CD4-positive, alpha-beta T cell (primary cell): Measurements from ENCODE around the gene AKAP7. TPM values are rescaled to one million over a fixed set of nuclear protein-coding genes. Genes with fewer than 3 reads are reported as not detected.

Experiments used
- ATAC-seq: fragments of 200-7000 bp; cut with Tn5 transposase; one replicate; pipeline ENCODE4 v1.10.0; 2022; ENCODE audit warnings: mild to moderate bottlenecking; ENCODE audit not compliant: poor library complexity
- CTCF ChIA-PET: fragments of 350-600 bp; sonication (Branson Sonifier 250); formaldehyde crosslinking; loops from one replicate; lab custom pipeline; 2021; ENCODE audit warnings: antibody characterized with exemption, inconsistent platforms; lab: Charles Lee
- POLR2A ChIA-PET: fragments of 350-600 bp; sonication (Branson Sonifier 250); formaldehyde crosslinking; loops from one replicate; lab custom pipeline; 2021; ENCODE audit warnings: antibody characterized with exemption, inconsistent platforms; lab: Charles Lee
- DNase-seq, 14 experiments: peaks; one replicate each; pipeline ENCODE4 v3.0.0-alpha.2; 2013 to 2020; ENCODE audit warnings: mixed read lengths in 2 of 14
- H3K27ac ChIP-seq, 2 donors: one replicate each; pipeline versions ENCODE4 v1.5.1 to v1.7.0; 2013; ENCODE audit warnings: low read length in 2 of 2, low read depth in 1 of 2, mild to moderate bottlenecking in 1 of 2
- H3K27me3 ChIP-seq, 2 experiments: 1 replicate in 1 of 2; 2 replicates in 1 of 2; pipeline versions ENCODE4 v1.6.1 to v1.7.0; 2013; ENCODE audit warnings: low read length in 2 of 2, control low read depth in 1 of 2, mild to moderate bottlenecking in 1 of 2, moderate library complexity in 1 of 2; ENCODE audit not compliant: insufficient read depth in 2 of 2, control insufficient read depth in 1 of 2
- H3K36me3 ChIP-seq: one replicate; pipeline ENCODE4 v1.6.1; 2013; ENCODE audit warnings: low read length, control low read depth; ENCODE audit not compliant: insufficient read depth
- H3K4me1 ChIP-seq: one replicate; pipeline ENCODE4 v1.6.1; 2013; ENCODE audit warnings: low read length, control low read depth; ENCODE audit not compliant: insufficient read depth
- H3K4me3 ChIP-seq: one replicate; pipeline ENCODE4 v1.5.1; 2013; ENCODE audit warnings: mild to moderate bottlenecking, low read length, moderate library complexity
- H3K9me3 ChIP-seq, 2 experiments: 1 replicate in 1 of 2; 2 replicates in 1 of 2; pipeline versions ENCODE4 v1.6.1 to v1.7.0; 2013; ENCODE audit warnings: low read length in 2 of 2, mild to moderate bottlenecking in 2 of 2, control low read depth in 1 of 2, moderate library complexity in 1 of 2; ENCODE audit not compliant: control insufficient read depth in 1 of 2, insufficient read depth in 1 of 2
- H3K27ac Mint-ChIP-seq: one replicate; pipeline ENCODE4 v1.8.0; 2020; ENCODE audit warnings: mixed read lengths
- H3K27me3 Mint-ChIP-seq: one replicate; pipeline ENCODE4 v1.8.0; 2021; ENCODE audit warnings: mixed read lengths
- H3K36me3 Mint-ChIP-seq: one replicate; pipeline ENCODE4 v1.8.0; 2021; ENCODE audit warnings: low read depth, mixed read lengths
- H3K4me1 Mint-ChIP-seq: one replicate; pipeline ENCODE4 v1.8.0; 2021; ENCODE audit warnings: low read depth, mixed read lengths
- H3K4me3 Mint-ChIP-seq: one replicate; pipeline ENCODE4 v1.8.0; 2020; ENCODE audit warnings: mild to moderate bottlenecking, mixed read lengths
- H3K9me3 Mint-ChIP-seq: one replicate; pipeline ENCODE4 v1.8.0; 2020; ENCODE audit warnings: mixed read lengths
- intact Hi-C, 2 experiments: fragments of 100-400 bp; cut with DNase I in 1 of 2; cut with micrococcal nuclease in 1 of 2; formaldehyde crosslinking; loops; one replicate each; pipeline versions ENCODE4 v1.15.1 to v1.9.0; 2023 to 2025; cut with DNase I, micrococcal nuclease
- total RNA-seq, 174 experiments: library from RNA in 2 of 174; stranded (reverse) in 2 of 174; gene quantifications; one replicate each; pipeline ENCODE4 v1.2.3 and lab custom pipeline; 2021 to 2026
- TF ChIP-seq, protein P1 (sequence below): fragments of 200-600 bp; IDR thresholded peaks from one replicate; pipeline ENCODE4 v1.8.0; 2022; ENCODE audit warnings: antibody characterized with exemption, mild to moderate bottlenecking

AKAP7 gene
- total RNA-seq, 2 experiments from 2014 or later, result 9.1 to 12.2 TPM

DNA sequence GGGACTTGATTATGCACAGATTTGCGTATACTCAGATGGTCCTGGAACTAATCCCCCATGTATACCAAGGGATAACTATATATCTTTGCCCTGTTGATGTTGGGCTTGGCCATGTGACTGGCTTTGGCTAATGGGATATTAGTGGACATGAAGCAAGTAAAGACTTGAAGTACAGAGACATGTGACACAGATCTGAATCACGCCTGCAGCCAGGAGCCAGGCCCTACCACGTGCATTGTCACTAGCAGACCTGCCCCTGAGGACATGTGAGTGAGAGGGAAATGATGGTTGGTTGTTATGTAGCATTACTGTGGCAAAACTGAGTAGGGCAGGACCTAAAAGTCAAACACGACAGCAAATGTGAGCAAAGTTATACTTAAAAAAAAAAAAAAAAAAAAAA lies 155.7 kb downstream of the AKAP7 start:
- Mint-ChIP-seq H3K4me3 (no peak overlapping the region), H3K36me3 (peaks cover 20% of the 10 kb centered on the region), H3K4me1 (peaks cover 55% of the 10 kb centered on the region), H3K27ac (peak overlapping the region; percentile 80), H3K9me3 (no peaks in the 10 kb centered on the region), H3K27me3 (no peaks in the 10 kb centered on the region)
- H3K9me3 ChIP-seq, result no peaks in the 10 kb centered on the region
- DNase-seq, result no peak
- no peak for ATAC-seq
- H3K27me3 ChIP-seq, result no peaks in the 10 kb centered on the region
- intact Hi-C loops, result no loop called here
- H3K36me3 ChIP-seq, result no peaks in the 10 kb centered on the region
- H3K4me1 ChIP-seq, result peaks cover 14% of the 10 kb centered on the region
- no peak overlapping the region for H3K27ac ChIP-seq
- H3K4me3 ChIP-seq, result no peak overlapping the region
- POLR2A ChIA-PET, result no interaction called here
- TF ChIP-seq, protein P1, sequence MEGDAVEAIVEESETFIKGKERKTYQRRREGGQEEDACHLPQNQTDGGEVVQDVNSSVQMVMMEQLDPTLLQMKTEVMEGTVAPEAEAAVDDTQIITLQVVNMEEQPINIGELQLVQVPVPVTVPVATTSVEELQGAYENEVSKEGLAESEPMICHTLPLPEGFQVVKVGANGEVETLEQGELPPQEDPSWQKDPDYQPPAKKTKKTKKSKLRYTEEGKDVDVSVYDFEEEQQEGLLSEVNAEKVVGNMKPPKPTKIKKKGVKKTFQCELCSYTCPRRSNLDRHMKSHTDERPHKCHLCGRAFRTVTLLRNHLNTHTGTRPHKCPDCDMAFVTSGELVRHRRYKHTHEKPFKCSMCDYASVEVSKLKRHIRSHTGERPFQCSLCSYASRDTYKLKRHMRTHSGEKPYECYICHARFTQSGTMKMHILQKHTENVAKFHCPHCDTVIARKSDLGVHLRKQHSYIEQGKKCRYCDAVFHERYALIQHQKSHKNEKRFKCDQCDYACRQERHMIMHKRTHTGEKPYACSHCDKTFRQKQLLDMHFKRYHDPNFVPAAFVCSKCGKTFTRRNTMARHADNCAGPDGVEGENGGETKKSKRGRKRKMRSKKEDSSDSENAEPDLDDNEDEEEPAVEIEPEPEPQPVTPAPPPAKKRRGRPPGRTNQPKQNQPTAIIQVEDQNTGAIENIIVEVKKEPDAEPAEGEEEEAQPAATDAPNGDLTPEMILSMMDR, result no peak
- CTCF ChIA-PET, result interaction anchor here (0.9 kb wide), 1 partner anchor 10 kb away, joined by 3 read pairs; no protein-coding TSS in a partner anchor

DNA sequence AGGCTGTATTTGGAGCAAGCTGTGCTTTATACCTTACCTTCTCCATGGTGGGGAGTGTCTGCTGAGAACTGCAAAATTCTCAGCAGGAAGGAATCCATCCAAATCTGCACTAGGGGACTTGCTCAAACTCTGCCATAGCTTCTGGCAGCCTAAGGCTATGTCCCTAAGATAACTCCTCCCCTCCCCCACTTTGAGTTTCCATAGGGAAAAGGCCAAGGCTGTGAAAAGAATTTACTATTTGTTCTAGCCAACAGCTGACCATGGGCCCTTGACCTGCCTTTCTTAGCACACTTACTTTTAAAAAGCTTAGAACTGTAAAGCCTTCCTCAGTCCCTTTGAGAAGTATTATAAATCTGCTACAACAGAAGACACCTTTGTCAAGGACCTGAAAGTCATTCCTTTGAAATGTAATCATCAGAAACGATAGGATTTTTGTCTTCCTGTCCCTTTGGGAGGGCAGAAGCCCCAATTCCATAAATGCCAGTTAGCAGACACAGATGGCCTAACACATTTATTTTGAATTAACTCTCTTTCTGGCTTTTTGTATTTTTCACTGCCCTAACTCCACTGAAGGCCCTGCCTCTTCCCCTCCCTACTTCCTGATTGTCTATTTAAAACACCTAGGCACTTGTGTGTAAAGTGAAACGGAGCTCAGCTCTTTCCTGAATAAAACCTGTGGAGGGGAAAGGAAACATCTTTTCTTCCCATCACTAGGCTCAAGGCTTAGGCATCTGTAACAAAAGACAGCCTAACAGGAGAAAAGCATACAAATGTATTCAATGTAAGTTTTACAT lies 157.1 kb downstream of the AKAP7 start:
- POLR2A ChIA-PET, result interaction anchor here (0.6 to 1.8 kb wide), 5 partner anchors 9 to 111 kb away, joined by 4 to 8 read pairs (median 5); no protein-coding TSS in a partner anchor
- peaks cover 12% of the 10 kb centered on the region for H3K36me3 Mint-ChIP-seq

DNA sequence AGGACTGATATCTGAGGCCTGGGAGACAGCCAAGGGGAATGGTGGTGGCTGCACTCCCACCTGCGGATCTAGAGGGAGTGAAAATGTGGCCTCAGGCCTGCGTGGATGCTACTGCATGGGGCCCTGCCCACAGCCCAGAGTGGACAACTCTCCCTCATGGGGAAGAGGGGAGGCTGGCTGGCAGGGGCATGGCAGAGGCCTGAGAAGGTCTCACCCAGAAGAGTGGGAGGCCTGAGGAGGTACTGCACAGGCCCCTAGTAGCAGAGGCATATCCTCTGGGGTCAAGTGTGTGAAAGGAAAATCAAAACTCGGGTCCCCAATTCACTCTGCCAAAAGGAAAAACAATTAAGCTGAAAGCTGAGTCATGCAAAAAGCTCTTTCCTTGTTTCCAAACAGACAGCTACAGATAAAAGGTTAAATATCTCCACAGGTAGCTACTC lies 158.2 kb downstream of the AKAP7 start:
- ChIA-PET CTCF (interaction anchor here (0.6 kb wide), 1 partner anchor 18 kb away, joined by 3 read pairs; no protein-coding TSS in a partner anchor), POLR2A (interaction anchor here (1.3 kb wide), 1 partner anchor 93 kb away, joined by 7 read pairs; no protein-coding TSS in a partner anchor)
- Histone ChIP-seq H3K27ac (no peak overlapping the region), H3K4me1 (peaks cover 14% of the 10 kb centered on the region), H3K9me3 (no peaks in the 10 kb centered on the region), H3K36me3 (no peaks in the 10 kb centered on the region), H3K27me3 (no peaks in the 10 kb centered on the region), H3K4me3 (no peak overlapping the region)
- no peak for DNase-seq
- ATAC-seq, result no peak
- Mint-ChIP-seq H3K27ac (peak overlapping the region; percentile 80), H3K4me3 (no peak overlapping the region), H3K27me3 (no peaks in the 10 kb centered on the region), H3K36me3 (peaks cover 4% of the 10 kb centered on the region), H3K4me1 (peaks cover 37% of the 10 kb centered on the region), H3K9me3 (no peaks in the 10 kb centered on the region)
- TF ChIP-seq, protein P1, result no peak
- intact Hi-C loops, result no loop called here

More for the DNA sequence above, 157.1 kb downstream of the AKAP7 start:
- ATAC-seq (peak; percentile 34), DNase-seq (peak in 2 of 14 experiments; percentile 5 to 12)
- peak overlapping the region; percentile 46 for H3K4me3 Mint-ChIP-seq
- Histone ChIP-seq H3K27me3 (no peaks in the 10 kb centered on the region), H3K4me3 (no peak overlapping the region), H3K9me3 (no peaks in the 10 kb centered on the region), H3K27ac (no peak overlapping the region), H3K4me1 (peaks cover 14% of the 10 kb centered on the region), H3K36me3 (no peaks in the 10 kb centered on the region)
- CTCF ChIA-PET, result interaction anchor here (0.9 kb wide), 1 partner anchor 11 kb away, joined by 3 read pairs; no protein-coding TSS in a partner anchor
- intact Hi-C loops, result no loop called here
- no peaks in the 10 kb centered on the region for H3K9me3 Mint-ChIP-seq
- no peaks in the 10 kb centered on the region for H3K27me3 Mint-ChIP-seq
- H3K27ac Mint-ChIP-seq, result peak overlapping the region; percentile 80
- peaks cover 44% of the 10 kb centered on the region for H3K4me1 Mint-ChIP-seq
- TF ChIP-seq, protein P1, result no peak
